Bronchial epithelial cell (primary cell): ENCODE data around the gene DCUN1D1. TPM values are rescaled to one million over a fixed set of nuclear protein-coding genes. Genes with fewer than 3 reads are reported as not detected.

ENCODE experiments used
- DNase-seq: peaks from one replicate; pipeline ENCODE4 v3.0.0-alpha.2; 2010; ENCODE audit warnings: low read depth
- FAIRE-seq: peaks from 2 replicates; lab custom pipeline; 2011; peaks lifted over from hg19 to GRCh38; lab: Jason Lieb, UNC
- H3K27me3 ChIP-seq: 2 replicates; pipeline ENCODE4 v1.5.1; 2011; ENCODE audit warnings: low read length; ENCODE audit not compliant: control insufficient read depth, insufficient read depth
- H3K36me3 ChIP-seq: 2 replicates; pipeline ENCODE4 v1.5.1; 2011; ENCODE audit warnings: low read length; ENCODE audit not compliant: control insufficient read depth, insufficient read depth
- H3K4me3 ChIP-seq: 2 replicates; pipeline ENCODE4 v1.5.1; 2011; ENCODE audit warnings: mild to moderate bottlenecking, low read depth, low read length, control low read depth
- CTCF ChIP-seq: IDR thresholded peaks from 2 replicates; pipeline ENCODE4 v1.5.1; 2011; ENCODE audit warnings: mild to moderate bottlenecking, moderate library complexity, low read length, control low read depth, inconsistent platforms; ENCODE audit not compliant: insufficient read depth, severe bottlenecking
- total RNA-seq: library from RNA; depleted of rRNA; stranded (reverse); fragments of >200 nt; gene quantifications from 2 replicates; pipeline ENCODE4 v1.2.1, GENCODE V29; 2014

Gene DCUN1D1
- total RNA-seq, 1 donor from 2014 or later, result 26.1 TPM

GRCh38 chr3:182979674-182980191 lies 605 bp downstream of the DCUN1D1 start:
- H3K27me3 ChIP-seq, result no peaks in the 10 kb centered on the region
- FAIRE-seq (no peak), DNase-seq (peak; percentile 19)
- no peak for TF ChIP-seq CTCF
- H3K36me3 ChIP-seq, result no peaks in the 10 kb centered on the region
- peak overlapping the region; percentile 68 for H3K4me3 ChIP-seq

GRCh38 chr3:182979103-182979673 lies 1.1 kb downstream of the DCUN1D1 start:
- no peaks in the 10 kb centered on the region for H3K36me3 ChIP-seq
- no peak for TF ChIP-seq CTCF
- DNase-seq, result peak; percentile 10
- FAIRE-seq, result no peak
- H3K4me3 ChIP-seq, result peak overlapping the region; percentile 68
- no peaks in the 10 kb centered on the region for H3K27me3 ChIP-seq

- no peak for TF ChIP-seq CTCF
- no peak for FAIRE-seq
- Histone ChIP-seq H3K4me3 (no peak overlapping the region), H3K36me3 (no peaks in the 10 kb centered on the region), H3K27me3 (no peaks in the 10 kb centered on the region)
- DNase-seq, result no peak
Observed at GRCh38 chr3:182978387-182978786, 2.0 kb downstream of the DCUN1D1 start.

GRCh38 chr3:182973047-182973446 lies 7.3 kb downstream of the DCUN1D1 start:
- H3K4me3 ChIP-seq, result no peak overlapping the region
- FAIRE-seq, result no peak
- no peaks in the 10 kb centered on the region for H3K27me3 ChIP-seq
- TF ChIP-seq CTCF, result no peak
- no peaks in the 10 kb centered on the region for H3K36me3 ChIP-seq
- no peak for DNase-seq

GRCh38 chr3:182972387-182972786 lies 8.0 kb downstream of the DCUN1D1 start:
- FAIRE-seq, result no peak
- Histone ChIP-seq H3K4me3 (no peak overlapping the region), H3K36me3 (no peaks in the 10 kb centered on the region), H3K27me3 (no peaks in the 10 kb centered on the region)
- no peak for TF ChIP-seq CTCF
- no peak for DNase-seq

GRCh38 chr3:182971637-182972036 lies 8.7 kb downstream of the DCUN1D1 start:
- no peak for DNase-seq

More at GRCh38 chr3:182971637-182972036, 8.7 kb downstream of the DCUN1D1 start:
- H3K36me3 ChIP-seq, result no peaks in the 10 kb centered on the region
- no peak for FAIRE-seq
- TF ChIP-seq CTCF, result no peak
- H3K4me3 ChIP-seq, result no peak overlapping the region
- H3K27me3 ChIP-seq, result no peaks in the 10 kb centered on the region
